GM13976 (cell line): Measurements from ENCODE around the gene SIRT5.

Experiments
- DNase-seq: peaks from one replicate; pipeline ENCODE4 v3.0.0; 2012; ENCODE audit warnings: low spot score
- CTCF ChIP-seq: IDR thresholded peaks from 2 replicates; pipeline ENCODE4 v1.5.1; 2012; ENCODE audit warnings: borderline replicate concordance, mild to moderate bottlenecking; ENCODE audit not compliant: insufficient read depth; ENCODE audit errors: extremely low read depth, missing control alignments, control extremely low read depth
- in situ Hi-C: fragments of 300-500 bp; cut with MboI; formaldehyde crosslinking; loops from one replicate; pipeline ENCODE4 v1.12.0; 2022; ENCODE audit warnings: low sequenced_read_pairs, mixed read lengths, inconsistent platforms; ENCODE audit not compliant: unreplicated experiment

SIRT5 gene

GRCh38 chr6:13604135-13604534 lies 29.7 kb downstream of the SIRT5 start:
- TF ChIP-seq CTCF: no peak
- in situ Hi-C loops: no loop called here
- DNase-seq: no peak

- in situ Hi-C loops: no loop called here
- TF ChIP-seq CTCF: no peak
- DNase-seq: no peak
Observed at GRCh38 chr6:13604546-13605416, 30.4 kb downstream of the SIRT5 start.

- TF ChIP-seq CTCF: no peak
- in situ Hi-C loops: no loop called here
- DNase-seq: no peak
Observed at GRCh38 chr6:13605634-13606033, 31.2 kb downstream of the SIRT5 start.

- no peak for TF ChIP-seq CTCF
- no peak for DNase-seq
- in situ Hi-C loops: no loop called here
Observed at GRCh38 chr6:13611715-13612114, 37.3 kb downstream of the SIRT5 start.

- in situ Hi-C loops: no loop called here
- no peak for DNase-seq
- TF ChIP-seq CTCF: no peak
Observed at GRCh38 chr6:13613029-13613594, 38.7 kb downstream of the SIRT5 start.

GRCh38 chr6:13614126-13614925 lies 39.9 kb downstream of the SIRT5 start:
- in situ Hi-C loops: no loop called here
- TF ChIP-seq CTCF: no peak
- DNase-seq: no peak
